GM19395 (cell line): ENCODE measurements around the gene FLNB.
"Not testable (repeated sequence)": the region's sequence is repeated elsewhere in the genome, so short reads cannot be mapped to it uniquely, and the experiment has no call there.

ENCODE experiments used
- ATAC-seq: cut with Tn5 transposase; IDR thresholded peaks from one replicate; pipeline ENCODE4 v1.9.1; 2021; ENCODE audit warnings: mild to moderate bottlenecking, moderate library complexity; ENCODE audit not compliant: unreplicated experiment

FLNB gene

DNA sequence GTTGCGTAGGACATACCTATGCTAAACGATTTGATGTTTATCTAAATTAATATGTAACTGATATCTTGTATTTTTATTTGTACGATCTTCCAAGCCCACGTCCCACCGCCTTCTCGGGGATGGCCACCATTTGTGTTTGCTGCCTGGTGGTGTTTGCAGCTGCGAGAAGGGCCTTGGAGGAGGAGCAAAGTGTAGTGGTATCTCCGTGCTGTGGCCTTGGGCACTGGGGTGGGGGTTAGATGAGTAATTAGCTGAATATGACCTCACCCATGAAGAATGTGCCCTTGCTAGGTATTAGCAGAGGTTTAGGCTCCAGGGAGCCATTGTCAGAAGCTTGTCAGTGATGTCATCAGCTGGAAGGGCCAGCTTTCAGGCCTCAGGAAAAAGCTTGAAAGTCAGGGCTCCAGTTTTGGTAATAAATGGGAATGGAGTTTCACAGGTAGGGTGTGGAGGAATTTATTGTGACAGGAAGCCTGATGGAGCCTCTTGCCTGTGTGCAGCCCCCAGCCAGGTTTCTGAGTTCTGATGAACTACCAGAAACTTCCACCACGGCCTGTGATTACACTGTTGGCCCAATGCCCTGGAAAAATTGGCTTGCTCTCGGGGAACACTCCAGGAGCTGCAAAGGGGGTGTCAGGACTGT is 41.0 kb downstream of the FLNB start:
- ATAC-seq: no peak

DNA sequence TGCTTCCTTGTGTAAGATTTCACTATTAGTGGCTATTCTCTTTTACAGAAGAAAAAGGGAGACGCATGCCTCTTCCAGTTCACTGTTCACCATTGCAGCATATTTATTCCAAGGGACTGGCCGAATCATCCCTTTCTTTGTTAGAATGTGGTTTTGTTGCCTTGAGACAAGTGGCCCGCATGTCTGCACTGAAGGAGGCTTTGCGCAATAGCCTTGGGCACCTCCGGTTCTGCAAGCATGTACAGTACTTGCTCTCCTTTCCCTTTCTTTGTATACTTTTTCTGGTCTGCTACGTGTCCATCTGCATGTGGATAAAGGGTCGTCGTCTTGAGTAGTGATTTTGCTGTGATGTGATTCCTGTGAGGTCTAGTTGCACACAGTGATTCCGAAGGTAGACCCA is 43.0 kb downstream of the FLNB start:
- ATAC-seq: no peak

GRCh38 chr3:58051658-58052261 is 43.5 kb downstream of the FLNB start:
- not testable (repeated sequence) for ATAC-seq

DNA sequence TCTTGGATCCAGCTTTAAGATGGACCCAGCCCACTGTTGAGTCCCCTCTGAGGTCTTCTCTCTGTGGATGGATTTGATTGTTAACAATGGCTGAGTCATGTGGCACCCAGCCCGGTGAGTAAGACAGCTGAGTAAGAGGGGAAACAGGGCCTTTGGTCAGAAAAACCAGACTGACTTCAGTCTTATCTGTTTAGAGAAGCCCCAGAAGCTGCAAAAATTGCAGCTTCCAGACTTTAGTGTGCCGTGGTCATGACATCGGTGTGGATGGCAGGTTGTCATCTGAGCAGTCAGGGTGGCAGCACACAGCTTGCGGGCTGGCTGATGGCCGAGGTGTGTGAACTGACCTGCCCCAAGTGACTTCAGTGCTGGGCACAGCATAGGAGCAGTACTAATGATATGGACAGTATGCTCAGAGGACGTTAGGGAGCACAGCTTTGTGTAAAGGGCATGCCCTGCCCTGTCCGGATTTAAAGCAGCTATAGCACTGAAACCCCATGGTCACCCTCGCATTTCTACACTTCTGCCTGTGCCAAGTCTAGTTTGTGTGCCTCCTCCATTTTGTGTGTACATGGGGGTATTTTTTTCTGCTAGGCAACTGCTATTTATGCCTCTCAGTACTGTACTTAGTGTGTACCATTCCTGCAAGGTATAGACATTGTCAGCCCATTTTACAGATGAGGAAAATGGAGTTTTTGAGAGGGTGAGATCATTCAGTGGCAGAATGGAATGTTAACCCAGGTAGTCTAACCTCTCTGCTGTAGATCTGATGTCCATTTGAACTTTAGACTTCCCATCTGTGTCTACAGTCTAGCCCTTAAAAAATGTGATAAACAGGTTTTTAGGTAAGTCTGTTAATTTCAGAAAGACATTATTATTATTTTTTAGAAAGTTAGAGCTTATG is 44.4 kb downstream of the FLNB start:
- ATAC-seq: peak; percentile 57

- ATAC-seq: no peak
These were observed 46.4 kb downstream of the FLNB start for GRCh38 chr3:58054652-58055051.

- ATAC-seq: no peak
These were observed 47.1 kb downstream of the FLNB start for GRCh38 chr3:58055314-58055713.

DNA sequence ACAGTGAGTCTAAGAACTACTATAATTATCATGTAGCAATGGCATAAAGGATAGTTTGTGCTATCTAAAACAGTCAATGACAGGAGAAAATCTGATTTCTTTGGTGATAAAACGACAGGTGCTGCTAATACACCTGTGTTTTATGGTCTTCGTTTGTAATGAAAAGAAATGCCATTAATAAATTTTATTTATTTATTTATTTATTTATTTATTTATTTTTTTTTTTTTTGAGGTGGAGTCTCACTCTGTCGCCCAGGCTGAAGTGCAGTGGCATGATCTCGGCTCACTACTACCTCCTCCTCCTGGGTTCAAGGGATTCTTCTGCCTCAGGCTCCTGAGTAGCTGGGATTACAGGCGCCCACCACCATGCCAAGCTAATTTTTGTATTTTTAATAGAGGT is 47.7 kb downstream of the FLNB start:
- ATAC-seq: not testable (repeated sequence)

DNA sequence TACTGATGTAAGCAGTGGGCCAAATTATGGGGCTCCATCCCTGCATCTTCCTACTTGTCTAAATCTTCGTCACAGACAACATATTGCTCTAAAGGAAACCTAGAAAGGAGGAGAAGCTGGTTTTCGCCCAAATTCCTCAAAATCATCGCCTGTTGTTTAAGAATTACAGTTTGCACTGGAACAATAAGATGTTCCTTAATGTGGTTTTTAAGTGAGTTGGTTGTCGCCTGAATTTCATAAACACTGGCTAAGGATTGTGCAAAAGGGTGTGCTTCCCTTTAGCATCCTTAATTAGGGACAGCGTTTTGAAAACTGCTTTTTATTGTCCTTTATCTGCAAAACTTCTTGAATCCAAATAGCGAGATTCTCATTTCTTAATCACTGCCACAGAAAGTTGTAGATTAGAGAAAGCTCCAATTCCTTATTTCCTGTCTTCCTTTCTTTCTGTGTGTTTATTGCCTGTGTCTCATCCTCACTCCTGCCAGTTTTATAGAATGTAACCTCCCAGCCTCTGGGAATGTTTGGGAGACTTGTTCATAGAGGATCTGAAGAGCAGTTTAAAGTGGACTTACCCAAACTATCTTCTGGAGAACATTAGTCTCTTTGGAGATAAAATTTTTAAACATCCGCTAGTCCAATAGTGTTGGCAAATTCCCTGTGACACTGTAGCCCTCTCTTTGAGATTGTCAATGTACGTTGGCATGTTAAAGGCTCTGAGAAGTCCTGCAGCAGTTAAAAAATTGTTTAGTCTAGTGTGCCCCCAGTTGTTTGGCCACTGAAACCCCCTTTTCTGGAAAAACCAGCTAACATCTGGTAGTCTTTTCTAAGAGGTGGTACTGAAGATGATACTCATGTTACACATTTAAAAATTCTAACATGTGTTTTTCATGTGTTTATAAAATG is 50.4 kb downstream of the FLNB start:
- no peak for ATAC-seq

- no peak for ATAC-seq
These were observed 51.4 kb downstream of the FLNB start for GRCh38 chr3:58059349-58060321.

- ATAC-seq: no peak
These were observed 54.2 kb downstream of the FLNB start for GRCh38 chr3:58062472-58062871.

DNA sequence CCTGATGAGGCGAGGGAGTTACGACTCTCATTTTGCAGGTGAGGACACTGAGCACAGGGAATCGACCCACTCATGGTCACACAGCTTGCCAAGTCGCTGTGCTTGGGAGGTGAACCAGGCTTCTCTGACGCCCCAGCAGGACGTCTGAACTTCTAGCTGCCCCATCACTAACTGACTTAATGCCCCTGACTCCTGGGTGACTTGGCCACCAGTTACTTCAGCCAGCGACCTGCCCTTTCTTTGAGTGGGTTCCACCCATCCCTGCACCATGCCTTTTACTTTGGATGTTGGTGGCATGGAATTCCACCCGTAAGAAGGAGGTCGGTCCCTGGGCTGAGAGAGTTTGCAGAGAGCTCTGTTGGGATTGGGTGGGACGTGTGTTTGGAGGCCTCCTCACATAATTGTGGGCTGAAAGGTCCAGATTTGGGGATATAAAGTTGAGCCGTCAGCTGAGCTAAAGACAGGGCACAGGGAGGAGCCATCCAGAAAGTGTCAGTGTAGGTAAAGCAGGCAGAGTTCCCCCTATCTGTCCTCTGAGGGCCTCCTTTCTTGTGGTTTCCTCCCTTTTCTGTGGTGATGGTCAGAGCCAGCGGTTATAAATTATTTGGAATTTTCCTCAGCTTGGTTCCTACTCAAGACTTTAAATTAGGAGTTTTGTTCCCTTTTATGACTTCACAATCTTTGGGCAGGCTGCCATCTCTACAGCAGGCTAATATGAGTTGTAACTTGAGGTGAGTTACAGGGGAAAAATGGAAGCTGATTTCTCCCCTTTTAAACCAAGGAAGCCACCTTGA is 55.0 kb downstream of the FLNB start:
- ATAC-seq: no peak

- no peak for ATAC-seq
These were observed 56.9 kb downstream of the FLNB start for GRCh38 chr3:58064923-58065638.

GRCh38 chr3:58065700-58066167 is 57.5 kb downstream of the FLNB start:
- ATAC-seq: no peak

GRCh38 chr3:58066842-58067241 is 58.6 kb downstream of the FLNB start:
- ATAC-seq: no peak

GRCh38 chr3:58068122-58068809 is 60.0 kb downstream of the FLNB start:
- ATAC-seq: no peak

GRCh38 chr3:58071480-58071971 is 63.3 kb downstream of the FLNB start:
- ATAC-seq: no peak

DNA sequence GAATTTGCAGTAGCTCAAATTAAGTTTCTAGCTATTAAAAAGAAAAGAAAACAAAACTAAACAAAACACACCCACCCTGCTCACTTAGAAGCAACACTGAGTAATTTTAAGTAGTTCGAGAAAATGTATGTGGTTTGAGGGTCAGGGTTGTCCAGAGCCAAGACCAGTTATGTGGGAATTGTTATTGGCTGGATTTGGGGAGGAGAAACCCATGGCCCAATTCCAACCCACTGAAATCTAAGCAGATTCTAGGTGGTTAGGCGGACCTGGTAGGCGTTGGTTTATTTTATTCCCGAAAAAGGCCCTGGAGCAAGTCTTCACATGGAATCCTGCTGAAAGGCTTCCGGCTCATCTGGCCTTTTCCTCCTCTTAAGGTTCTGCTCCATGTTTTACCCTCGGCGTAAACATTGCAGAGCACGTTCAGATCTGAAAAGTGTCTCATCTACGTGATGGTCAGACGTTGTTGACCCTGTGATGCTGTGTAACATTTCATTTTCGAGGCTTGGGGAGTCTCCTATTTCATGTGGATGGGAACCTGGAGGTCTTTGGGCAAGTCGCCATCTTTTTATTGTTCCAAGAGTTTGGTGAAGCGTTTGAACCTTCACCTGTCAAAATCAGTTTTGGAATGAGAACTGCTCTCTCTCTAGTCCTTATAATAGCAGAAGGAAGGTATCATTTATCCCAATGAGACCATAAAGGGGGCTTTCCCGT is 64.0 kb downstream of the FLNB start:
- no peak for ATAC-seq
